ENCODE data around the gene TLCD3A.

Gene TLCD3A

GRCh38 chr17:773467-774312 is 41.3 kb downstream of the TLCD3A start:
- TF ChIP-seq EZH2 (IDR thresholded peaks at IDR 0.05; ENCODE audit: borderline replicate concordance, low read depth, low read length, severe bottlenecking) (no peak), CTCF (IDR thresholded peaks at IDR 0.05; ENCODE audit: borderline replicate concordance, extremely low read depth, low read length, poor library complexity, severe bottlenecking) (no peak)
- no peak overlapping the region for H3K4me3 ChIP-seq (ENCODE audit: low read depth in 1 of 2, low read length in 2 of 2)
- peaks cover 95% of the 10 kb centered on the region for H3K36me3 ChIP-seq (ENCODE audit: insufficient read depth, low read length)
- DNase-seq (no peak), ATAC-seq (ENCODE audit: insufficient read depth, low read depth) (no peak)
- no peaks in the 10 kb centered on the region for H3K27me3 ChIP-seq (ENCODE audit: insufficient read depth, low read length, poor library complexity)
- peaks cover 3% of the 10 kb centered on the region; the same call in 1 of the 2 replicates for H4K20me1 ChIP-seq (ENCODE audit: insufficient read depth, low read length)
- H2AFZ ChIP-seq (ENCODE audit: low read depth, low read length) = no peak overlapping the region
- no peak overlapping the region for H3K4me2 ChIP-seq (ENCODE audit: insufficient read depth, low read length)
- H3K4me1 ChIP-seq (ENCODE audit: insufficient read depth, low read length) = no peaks in the 10 kb centered on the region
- H3K9ac ChIP-seq (ENCODE audit: low read depth, low read length) = no peak overlapping the region
- peaks cover 24% of the 10 kb centered on the region for H3K79me2 ChIP-seq (ENCODE audit: insufficient read depth, low read length)
- H3K27ac ChIP-seq (ENCODE audit: low read length) = no peak overlapping the region
- H3K9me3 ChIP-seq (ENCODE audit: insufficient read depth, low read length, severe bottlenecking) = no peaks in the 10 kb centered on the region

DNA sequence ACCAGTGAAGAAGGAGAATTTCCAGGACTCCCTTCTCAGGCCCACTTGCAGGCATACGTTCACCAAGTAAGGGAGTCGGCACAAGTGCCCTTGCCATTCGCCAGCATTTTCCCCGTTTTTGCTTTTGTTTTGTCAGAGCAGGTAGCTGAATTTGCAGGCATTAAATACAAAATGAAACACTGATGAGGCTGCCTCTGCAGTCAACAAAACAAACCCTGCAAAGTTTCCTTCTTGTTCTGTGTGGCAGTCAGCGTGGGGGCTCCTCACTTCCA is 41.9 kb downstream of the TLCD3A start:
- Histone ChIP-seq H3K27me3 (ENCODE audit: insufficient read depth, low read length, poor library complexity) (no peaks in the 10 kb centered on the region), H3K9ac (ENCODE audit: low read depth, low read length) (no peak overlapping the region), H2AFZ (ENCODE audit: low read depth, low read length) (no peak overlapping the region), H3K36me3 (ENCODE audit: insufficient read depth, low read length) (peaks cover 93% of the 10 kb centered on the region), H3K79me2 (ENCODE audit: insufficient read depth, low read length) (peaks cover 29% of the 10 kb centered on the region), H3K4me2 (ENCODE audit: insufficient read depth, low read length) (no peak overlapping the region), H3K4me3 (ENCODE audit: low read depth in 1 of 2, low read length in 2 of 2) (no peak overlapping the region), H4K20me1 (ENCODE audit: insufficient read depth, low read length) (peaks cover 3% of the 10 kb centered on the region; the same call in 1 of the 2 replicates), H3K4me1 (ENCODE audit: insufficient read depth, low read length) (no peaks in the 10 kb centered on the region), H3K9me3 (ENCODE audit: insufficient read depth, low read length, severe bottlenecking) (no peaks in the 10 kb centered on the region), H3K27ac (ENCODE audit: low read length) (no peak overlapping the region)
- ATAC-seq (ENCODE audit: insufficient read depth, low read depth) (no peak), DNase-seq (no peak)
- TF ChIP-seq CTCF (IDR thresholded peaks at IDR 0.05; ENCODE audit: borderline replicate concordance, extremely low read depth, low read length, poor library complexity, severe bottlenecking) (no peak), EZH2 (IDR thresholded peaks at IDR 0.05; ENCODE audit: borderline replicate concordance, low read depth, low read length, severe bottlenecking) (no peak)

GRCh38 chr17:778096-778495 is 45.7 kb downstream of the TLCD3A start:
- H4K20me1 ChIP-seq (ENCODE audit: insufficient read depth, low read length) = peaks cover 3% of the 10 kb centered on the region; the same call in 1 of the 2 replicates
- H3K4me3 ChIP-seq (ENCODE audit: low read depth in 1 of 2, low read length in 2 of 2) = no peak overlapping the region
- TF ChIP-seq CTCF (IDR thresholded peaks at IDR 0.05; ENCODE audit: borderline replicate concordance, extremely low read depth, low read length, poor library complexity, severe bottlenecking) = no peak
- TF ChIP-seq EZH2 (IDR thresholded peaks at IDR 0.05; ENCODE audit: borderline replicate concordance, low read depth, low read length, severe bottlenecking) = no peak
- no peak overlapping the region for H3K4me2 ChIP-seq (ENCODE audit: insufficient read depth, low read length)
- H3K9me3 ChIP-seq (ENCODE audit: insufficient read depth, low read length, severe bottlenecking) = no peaks in the 10 kb centered on the region
- peaks cover 66% of the 10 kb centered on the region for H3K79me2 ChIP-seq (ENCODE audit: insufficient read depth, low read length)
- ATAC-seq (ENCODE audit: insufficient read depth, low read depth) = no peak
- no peak overlapping the region for H3K27ac ChIP-seq (ENCODE audit: low read length)
- H3K27me3 ChIP-seq (ENCODE audit: insufficient read depth, low read length, poor library complexity) = no peaks in the 10 kb centered on the region
- no peak overlapping the region for H3K9ac ChIP-seq (ENCODE audit: low read depth, low read length)
- H3K36me3 ChIP-seq (ENCODE audit: insufficient read depth, low read length) = peaks cover 61% of the 10 kb centered on the region
- H3K4me1 ChIP-seq (ENCODE audit: insufficient read depth, low read length) = peaks cover 21% of the 10 kb centered on the region
- DNase-seq = no peak
- H2AFZ ChIP-seq (ENCODE audit: low read depth, low read length) = no peak overlapping the region

Measured in DND-41 (cell line).